Upper lobe of left lung (tissue), 4 donors: ENCODE measurements around the gene CXCL14.

Experiments
- CTCF ChIP-seq, 6 experiments: fragments of 450-650 bp in 4 of 6; fragments of 200-600 bp in 2 of 6; sonication (generic) in 2 of 6; IDR thresholded peaks; one replicate each; pipeline ENCODE4 v1.5.1; 2016 to 2019; ENCODE audit warnings: antibody characterized with exemption in 6 of 6
- EP300 ChIP-seq, 4 donors: sonication (generic); formaldehyde crosslinking; IDR thresholded peaks; one replicate each; pipeline ENCODE4 v1.5.1; 2017; ENCODE audit warnings: antibody characterized with exemption in 4 of 4, control low read depth in 2 of 4
- POLR2A ChIP-seq, 4 donors: fragments of 450-650 bp; IDR thresholded peaks; one replicate each; pipeline ENCODE4 v1.5.1; 2016 to 2017; ENCODE audit warnings: antibody characterized with exemption in 4 of 4, mild to moderate bottlenecking in 2 of 4
- POLR2AphosphoS5 ChIP-seq, 2 donors: sonication (generic); formaldehyde crosslinking; IDR thresholded peaks; one replicate each; pipeline ENCODE4 v1.5.1; 2017; ENCODE audit warnings: antibody characterized with exemption in 2 of 2

GRCh38 chr5:135551593-135552447, 27.0 kb downstream of the CXCL14 start:
- TF ChIP-seq CTCF (IDR thresholded peaks at IDR 0.05) (peak; percentile 70 to 87 (median 78)), POLR2AphosphoS5 (IDR thresholded peaks at IDR 0.05) (no peak), POLR2A (IDR thresholded peaks at IDR 0.05) (no peak), EP300 (IDR thresholded peaks at IDR 0.05) (no peak)
